Skeletal muscle satellite cell (primary cell): ENCODE measurements around the gene DEFB118. TPM values are rescaled to one million over a fixed set of nuclear protein-coding genes. Genes with fewer than 3 reads are reported as not detected.

Experiments used
- H3K27me3 ChIP-seq: 2 replicates; pipeline ENCODE4 v1.7.0; 2013; ENCODE audit warnings: low read length; ENCODE audit not compliant: control insufficient read depth, insufficient read depth
- H3K36me3 ChIP-seq: 2 replicates; pipeline ENCODE4 v1.7.0; 2013; ENCODE audit warnings: mild to moderate bottlenecking, control low read depth, low read length; ENCODE audit not compliant: insufficient read depth
- H3K4me1 ChIP-seq: 2 replicates; pipeline ENCODE4 v1.7.0; 2013; ENCODE audit warnings: low read length; ENCODE audit not compliant: control insufficient read depth, insufficient read depth
- H3K4me2 ChIP-seq: 2 replicates; pipeline ENCODE4 v1.7.0; 2013; ENCODE audit warnings: mild to moderate bottlenecking, low read length
- H3K4me3 ChIP-seq: 2 replicates; pipeline ENCODE4 v1.7.0; 2013; ENCODE audit warnings: low read length
- H3K9ac ChIP-seq: 2 replicates; pipeline ENCODE4 v1.7.0; 2013; ENCODE audit warnings: mild to moderate bottlenecking, low read depth, low read length, moderate library complexity
- H3K9me3 ChIP-seq: replicated peaks from 2 replicates; pipeline ENCODE4 v1.7.0; 2013; ENCODE audit warnings: mild to moderate bottlenecking, control low read depth, low read length
- small RNA-seq: library from RNA; depleted of rRNA; stranded (forward); fragments of <200 nt; gene quantifications from one replicate; pipeline ENCODE3, GENCODE V24; 2012

DEFB118 gene

DNA sequence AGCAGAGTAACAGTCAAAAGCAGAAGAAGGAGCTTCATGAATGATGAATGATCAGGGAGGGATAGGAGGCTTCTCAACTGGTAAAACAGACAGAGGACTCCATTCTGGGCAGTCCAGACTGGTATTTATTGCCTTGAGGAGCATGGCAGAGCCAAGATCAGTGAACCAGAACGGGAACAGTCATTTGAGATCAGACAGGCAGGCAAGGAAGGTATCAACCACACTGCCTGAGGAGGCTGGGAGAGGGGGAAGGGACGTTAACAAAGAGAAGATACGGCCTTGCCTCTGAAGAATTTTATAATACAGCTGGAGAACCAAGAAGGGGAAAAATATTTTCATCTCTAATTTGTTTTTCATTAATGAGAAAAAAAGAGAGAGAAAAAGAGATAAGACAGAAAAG lies 37.7 kb downstream of the DEFB118 start, which contains the start of gene DEFB121:
TSS of gene DEFB121 (minus strand) at position 101 of the 400 bp plus-strand sequence. CDS start at position 38, 63 bp downstream.
- Histone ChIP-seq H3K9me3 (no peaks in the 10 kb centered on the region), H3K27me3 (no peaks in the 10 kb centered on the region), H3K36me3 (no peaks in the 10 kb centered on the region), H3K4me1 (no peaks in the 10 kb centered on the region), H3K4me3 (no peak within 1 kb of the TSS), H3K9ac (no peak within 1 kb of the TSS), H3K4me2 (no peak within 1 kb of the TSS)

- Histone ChIP-seq H3K36me3 (no peaks in the 10 kb centered on the region), H3K4me2 (no peak overlapping the region), H3K27me3 (no peaks in the 10 kb centered on the region), H3K4me3 (no peak overlapping the region), H3K9me3 (no peaks in the 10 kb centered on the region), H3K9ac (no peak overlapping the region), H3K4me1 (no peaks in the 10 kb centered on the region)
Measured at GRCh38 chr20:31410011-31410410, 41.6 kb downstream of the DEFB118 start.

- H3K9ac ChIP-seq = no peak overlapping the region
- H3K4me3 ChIP-seq = no peak overlapping the region
- no peaks in the 10 kb centered on the region for H3K4me1 ChIP-seq
- no peaks in the 10 kb centered on the region for H3K9me3 ChIP-seq
- no peak overlapping the region for H3K4me2 ChIP-seq
- no peaks in the 10 kb centered on the region for H3K27me3 ChIP-seq
- H3K36me3 ChIP-seq = no peaks in the 10 kb centered on the region
Measured at GRCh38 chr20:31414381-31414780, 46.0 kb downstream of the DEFB118 start.

DNA sequence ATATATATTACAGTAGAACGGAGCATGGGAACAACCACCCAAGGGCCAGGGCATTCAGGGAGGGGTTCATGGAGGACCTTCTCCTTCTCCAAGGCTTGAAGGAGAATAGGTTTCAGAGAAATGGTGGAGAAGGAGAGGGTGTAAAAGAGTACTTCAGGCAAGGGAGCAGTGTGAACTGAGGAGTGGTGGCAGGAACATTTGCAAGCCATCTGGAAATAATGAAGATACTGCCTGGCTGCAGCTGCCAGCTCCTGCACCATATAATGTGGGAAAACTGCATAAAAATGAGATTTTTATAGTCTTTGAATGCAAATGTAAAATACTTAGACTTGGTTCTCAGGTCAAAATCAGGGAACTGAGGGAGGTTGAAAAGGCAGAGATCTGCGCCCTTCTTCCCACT lies 47.3 kb downstream of the DEFB118 start:
- H3K36me3 ChIP-seq = no peaks in the 10 kb centered on the region
- H3K9me3 ChIP-seq = no peaks in the 10 kb centered on the region
- no peak overlapping the region for H3K9ac ChIP-seq
- H3K4me1 ChIP-seq = no peaks in the 10 kb centered on the region
- H3K27me3 ChIP-seq = no peaks in the 10 kb centered on the region
- no peak overlapping the region for H3K4me3 ChIP-seq
- H3K4me2 ChIP-seq = no peak overlapping the region

- Histone ChIP-seq H3K27me3 (no peaks in the 10 kb centered on the region), H3K4me3 (no peak overlapping the region), H3K4me2 (no peak overlapping the region), H3K4me1 (no peaks in the 10 kb centered on the region), H3K9ac (no peak overlapping the region), H3K36me3 (no peaks in the 10 kb centered on the region), H3K9me3 (no peaks in the 10 kb centered on the region)
Measured at GRCh38 chr20:31418307-31418706, 49.9 kb downstream of the DEFB118 start.

Small RNAs within 50 kb of the gene (small RNA-seq; reads per million reads assigned to genes)
- gene DEFB117 = not detected
- not detected for gene RF00561
- gene RNA5SP480 = not detected
